ENCODE data around the gene MCRIP2.

- TF ChIP-seq CTCF (conservative IDR thresholded peaks at IDR 0.05) (no peak), EZH2 (IDR thresholded peaks at IDR 0.05; ENCODE audit: low read depth) (no peak)
These were observed 4.3 kb upstream of the MCRIP2 start for GRCh38 chr16:637081-638018.
